Psoas muscle (tissue), 8 donors: Measurements from ENCODE around the gene PRPF19. TPM values are rescaled to one million over a fixed set of nuclear protein-coding genes. Genes with fewer than 3 reads are reported as not detected.

Experiments
- ATAC-seq, 4 donors: fragments of 200-7000 bp; cut with Tn5 transposase; one replicate each; pipeline ENCODE4 v1.9.1; 2020; ENCODE audit warnings: moderate library complexity in 3 of 4, mild to moderate bottlenecking in 2 of 4
- DNase-seq, 2 donors: peaks; one replicate each; pipeline ENCODE4 v3.0.0-alpha.2; 2020
- H3K27ac ChIP-seq: fragments of 200-600 bp; one replicate; pipeline ENCODE4 v1.8.0; 2022
- H3K27me3 ChIP-seq, 3 donors: fragments of 200-600 bp in 1 of 3; one replicate each; pipeline versions ENCODE4 v1.6.1 to v1.8.0; 2013 to 2022; ENCODE audit warnings: low read length in 2 of 3, mild to moderate bottlenecking in 2 of 3, moderate library complexity in 1 of 3; ENCODE audit not compliant: insufficient read depth in 3 of 3
- H3K36me3 ChIP-seq, 2 donors: fragments of 200-600 bp in 1 of 2; one replicate each; pipeline versions ENCODE4 v1.6.1 to v1.8.0; 2013 to 2022; ENCODE audit warnings: low read depth in 1 of 2, mild to moderate bottlenecking in 1 of 2, moderate library complexity in 1 of 2; ENCODE audit not compliant: insufficient read depth in 1 of 2
- H3K4me1 ChIP-seq: fragments of 200-600 bp; one replicate; pipeline ENCODE4 v1.8.0; 2022
- H3K4me3 ChIP-seq: fragments of 200-600 bp; one replicate; pipeline ENCODE4 v1.8.0; 2022; ENCODE audit warnings: mild to moderate bottlenecking
- H3K9me3 ChIP-seq: fragments of 200-600 bp; one replicate; pipeline ENCODE4 v1.8.0; 2022
- CTCF ChIP-seq: fragments of 200-600 bp; IDR thresholded peaks from one replicate; pipeline ENCODE4 v1.8.0; 2022; ENCODE audit warnings: antibody characterized with exemption
- WGBS, 3 donors: extraction: QIAGEN DNeasy Blood & Tissue Kit; methylation state at CpG; one replicate each; pipeline versions ENCODE4 v1.1.6 to v1.1.7; 2013; 5-methylcytosine and 5-hydroxymethylcytosine counted together
- intact Hi-C, 2 donors: fragments of 100-400 bp; cut with DNase I; formaldehyde crosslinking; loops; one replicate each; pipeline versions ENCODE4 v1.11.0 to v1.14.2; 2022
- polyA plus RNA-seq, 3 donors: library from polyadenylated mRNA; stranded (reverse); fragments of 200-250 nt; gene quantifications; one replicate each; pipeline ENCODE4 v1.2.3, GENCODE V29; 2013
- total RNA-seq, 4 donors: library from RNA; stranded (reverse); fragmentation: NEBNext Ultra II Directional in 2 of 4; extraction: Animal tissue kit (Norgen Biotek cat#: 25700) in 2 of 4; gene quantifications; one replicate each; pipeline versions ENCODE4 v1.2.1 to v1.2.4, GENCODE V29; 2021 to 2023
- donor health status: healthy with polysubstance abuse.
- donor health status: DM: no; HTN: no; CAD: no; lungs with moderate emphysema.
- donor health status: Bipolar disorder and iron deficiency.
- donor health status: healthy.
- donor health status: DM: yes; HTN: yes; CAD: no.
- donor health status: DM: no; HTN: no; CAD: no.
- donor health status: DM: no; HTN: no; CAD: no.
- donor health status: DM: yes; HTN: yes; CAD: no.

PRPF19 gene
- total and polyA plus RNA-seq, 7 donors = 45.7 to 109 (median 67.4) TPM

GRCh38 chr11:60941371-60942119 lies 35.2 kb upstream of the PRPF19 start:
- no peaks in the 10 kb centered on the region for H3K27me3 ChIP-seq
- H3K36me3 ChIP-seq = peaks cover 0 to 9% of the 10 kb centered on the region in 2 donors
- H3K9me3 ChIP-seq = no peaks in the 10 kb centered on the region
- H3K4me3 ChIP-seq = no peak overlapping the region
- H3K4me1 ChIP-seq = no peaks in the 10 kb centered on the region
- no peak for TF ChIP-seq CTCF
- intact Hi-C loops = no loop called here
- 75 to 81% (median 79%) methylated on average over 6 of the region's 6 CpGs for WGBS, 3 donors
- DNase-seq (no peak), ATAC-seq (no peak)
- no peak overlapping the region for H3K27ac ChIP-seq

GRCh38 chr11:60939855-60940254 lies 33.5 kb upstream of the PRPF19 start:
- DNase-seq (no peak), ATAC-seq (no peak)
- H3K27ac ChIP-seq = no peak overlapping the region
- no peaks in the 10 kb centered on the region for H3K4me1 ChIP-seq
- intact Hi-C loops = no loop called here
- peaks cover 0 to 9% of the 10 kb centered on the region in 2 donors for H3K36me3 ChIP-seq
- H3K27me3 ChIP-seq = no peaks in the 10 kb centered on the region
- no peaks in the 10 kb centered on the region for H3K9me3 ChIP-seq
- 50 to 57% (median 52%) methylated on average over 2 of the region's 2 CpGs for WGBS, 3 donors
- H3K4me3 ChIP-seq = no peak overlapping the region
- no peak for TF ChIP-seq CTCF

- H3K4me3 ChIP-seq = no peak overlapping the region
- intact Hi-C loops = no loop called here
- H3K36me3 ChIP-seq = peaks cover 0 to 9% of the 10 kb centered on the region in 2 donors
Measured at GRCh38 chr11:60939301-60939700, 32.9 kb upstream of the PRPF19 start.

GRCh38 chr11:60938500-60938899 lies 32.1 kb upstream of the PRPF19 start:
- ATAC-seq = no peak
- peaks cover 0 to 9% of the 10 kb centered on the region in 2 donors for H3K36me3 ChIP-seq

More at GRCh38 chr11:60939301-60939700, 32.9 kb upstream of the PRPF19 start:
- H3K4me1 ChIP-seq = no peaks in the 10 kb centered on the region
- TF ChIP-seq CTCF = no peak
- DNase-seq (no peak), ATAC-seq (no peak)
- WGBS, 3 donors = 84 to 87% (median 86%) methylated on average over 7 of the region's 7 CpGs
- H3K27me3 ChIP-seq = no peaks in the 10 kb centered on the region
- no peak overlapping the region for H3K27ac ChIP-seq
- H3K9me3 ChIP-seq = no peaks in the 10 kb centered on the region

More at GRCh38 chr11:60938500-60938899, 32.1 kb upstream of the PRPF19 start:
- no peak for DNase-seq
- no peak overlapping the region for H3K27ac ChIP-seq
- no peaks in the 10 kb centered on the region for H3K9me3 ChIP-seq
- no peak for TF ChIP-seq CTCF
- intact Hi-C loops = no loop called here
- H3K27me3 ChIP-seq = no peaks in the 10 kb centered on the region
- no peak overlapping the region for H3K4me3 ChIP-seq
- H3K4me1 ChIP-seq = no peaks in the 10 kb centered on the region
- 81 to 82% (median 82%) methylated on average over 9 of the region's 9 CpGs for WGBS, 3 donors
